Psoas muscle (tissue), 8 donors: ENCODE results near the gene FGGY. TPM values are rescaled to one million over a fixed set of nuclear protein-coding genes. Genes with fewer than 3 reads are reported as not detected.

Source experiments
- ATAC-seq, 4 donors: fragments of 200-7000 bp; cut with Tn5 transposase; one replicate each; pipeline ENCODE4 v1.9.1; 2020; ENCODE audit warnings: moderate library complexity in 3 of 4, mild to moderate bottlenecking in 2 of 4
- DNase-seq, 2 donors: peaks; one replicate each; pipeline ENCODE4 v3.0.0-alpha.2; 2020
- H3K27ac ChIP-seq: fragments of 200-600 bp; one replicate; pipeline ENCODE4 v1.8.0; 2022
- H3K27me3 ChIP-seq, 3 donors: fragments of 200-600 bp in 1 of 3; one replicate each; pipeline versions ENCODE4 v1.6.1 to v1.8.0; 2013 to 2022; ENCODE audit warnings: low read length in 2 of 3, mild to moderate bottlenecking in 2 of 3, moderate library complexity in 1 of 3; ENCODE audit not compliant: insufficient read depth in 3 of 3
- H3K36me3 ChIP-seq, 2 donors: fragments of 200-600 bp in 1 of 2; one replicate each; pipeline versions ENCODE4 v1.6.1 to v1.8.0; 2013 to 2022; ENCODE audit warnings: low read depth in 1 of 2, mild to moderate bottlenecking in 1 of 2, moderate library complexity in 1 of 2; ENCODE audit not compliant: insufficient read depth in 1 of 2
- H3K4me1 ChIP-seq: fragments of 200-600 bp; one replicate; pipeline ENCODE4 v1.8.0; 2022
- H3K4me3 ChIP-seq: fragments of 200-600 bp; one replicate; pipeline ENCODE4 v1.8.0; 2022; ENCODE audit warnings: mild to moderate bottlenecking
- H3K9me3 ChIP-seq: fragments of 200-600 bp; one replicate; pipeline ENCODE4 v1.8.0; 2022
- WGBS, 3 donors: extraction: QIAGEN DNeasy Blood & Tissue Kit; methylation state at CpG; one replicate each; pipeline versions ENCODE4 v1.1.6 to v1.1.7; 2013; 5-methylcytosine and 5-hydroxymethylcytosine counted together
- intact Hi-C, 2 donors: fragments of 100-400 bp; cut with DNase I; formaldehyde crosslinking; loops; one replicate each; pipeline versions ENCODE4 v1.11.0 to v1.14.2; 2022
- polyA plus RNA-seq, 3 donors: library from polyadenylated mRNA; stranded (reverse); fragments of 200-250 nt; gene quantifications; one replicate each; pipeline ENCODE4 v1.2.3, GENCODE V29; 2013
- total RNA-seq, 4 donors: library from RNA; stranded (reverse); fragmentation: NEBNext Ultra II Directional in 2 of 4; extraction: Animal tissue kit (Norgen Biotek cat#: 25700) in 2 of 4; gene quantifications; one replicate each; pipeline versions ENCODE4 v1.2.1 to v1.2.4, GENCODE V29; 2021 to 2023
- TF ChIP-seq, protein P1 (sequence below): fragments of 200-600 bp; IDR thresholded peaks from one replicate; pipeline ENCODE4 v1.8.0; 2022; ENCODE audit warnings: antibody characterized with exemption
- donor health status: healthy with polysubstance abuse.
- donor health status: DM: no; HTN: no; CAD: no; lungs with moderate emphysema.
- donor health status: Bipolar disorder and iron deficiency.
- donor health status: healthy.
- donor health status: DM: yes; HTN: yes; CAD: no.
- donor health status: DM: no; HTN: no; CAD: no.
- donor health status: DM: no; HTN: no; CAD: no.
- donor health status: DM: yes; HTN: yes; CAD: no.

The FGGY gene
- total and polyA plus RNA-seq, 7 donors = 11.9 to 72.2 (median 46.5) TPM

DNA sequence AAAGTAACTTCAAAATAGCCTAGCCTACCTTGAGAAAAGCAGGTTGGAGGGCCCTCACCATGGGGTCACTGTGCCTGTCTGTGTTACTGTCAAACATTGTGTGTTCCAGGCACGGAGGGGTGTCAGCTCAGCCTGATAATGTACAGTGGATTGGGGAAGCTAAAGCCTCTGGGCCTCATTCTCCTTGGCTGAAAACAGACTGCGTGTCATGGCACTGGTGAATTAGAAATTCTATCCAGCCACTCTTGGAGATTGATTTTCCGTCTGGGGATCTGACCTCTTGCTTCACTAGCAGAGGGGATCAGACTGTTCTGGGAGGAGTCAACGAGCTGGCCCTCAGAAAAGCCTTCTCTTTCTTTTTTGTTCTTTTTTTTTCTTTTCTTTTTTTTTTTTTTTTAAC is 394.4 kb downstream of the FGGY start:
- ATAC-seq = peak; percentile 72 to 83 (median 76)
- peaks cover 67% of the 10 kb centered on the region for H3K4me1 ChIP-seq
- DNase-seq = peak; percentile 37 to 73
- H3K27me3 ChIP-seq = no peaks in the 10 kb centered on the region
- no peaks in the 10 kb centered on the region for H3K36me3 ChIP-seq
- peak overlapping the region; percentile 96 for H3K27ac ChIP-seq
- intact Hi-C loops = loop anchor here (10.0 kb wide), 4 partner anchors 266 to 786 kb away; no protein-coding TSS in a partner anchor
- 20 to 24% (median 22%) methylated on average over 4 of the region's 4 CpGs for WGBS, 3 donors
- TF ChIP-seq, protein P1, sequence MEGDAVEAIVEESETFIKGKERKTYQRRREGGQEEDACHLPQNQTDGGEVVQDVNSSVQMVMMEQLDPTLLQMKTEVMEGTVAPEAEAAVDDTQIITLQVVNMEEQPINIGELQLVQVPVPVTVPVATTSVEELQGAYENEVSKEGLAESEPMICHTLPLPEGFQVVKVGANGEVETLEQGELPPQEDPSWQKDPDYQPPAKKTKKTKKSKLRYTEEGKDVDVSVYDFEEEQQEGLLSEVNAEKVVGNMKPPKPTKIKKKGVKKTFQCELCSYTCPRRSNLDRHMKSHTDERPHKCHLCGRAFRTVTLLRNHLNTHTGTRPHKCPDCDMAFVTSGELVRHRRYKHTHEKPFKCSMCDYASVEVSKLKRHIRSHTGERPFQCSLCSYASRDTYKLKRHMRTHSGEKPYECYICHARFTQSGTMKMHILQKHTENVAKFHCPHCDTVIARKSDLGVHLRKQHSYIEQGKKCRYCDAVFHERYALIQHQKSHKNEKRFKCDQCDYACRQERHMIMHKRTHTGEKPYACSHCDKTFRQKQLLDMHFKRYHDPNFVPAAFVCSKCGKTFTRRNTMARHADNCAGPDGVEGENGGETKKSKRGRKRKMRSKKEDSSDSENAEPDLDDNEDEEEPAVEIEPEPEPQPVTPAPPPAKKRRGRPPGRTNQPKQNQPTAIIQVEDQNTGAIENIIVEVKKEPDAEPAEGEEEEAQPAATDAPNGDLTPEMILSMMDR = no peak
- peak overlapping the region; percentile 58 for H3K4me3 ChIP-seq
- no peaks in the 10 kb centered on the region for H3K9me3 ChIP-seq

DNA sequence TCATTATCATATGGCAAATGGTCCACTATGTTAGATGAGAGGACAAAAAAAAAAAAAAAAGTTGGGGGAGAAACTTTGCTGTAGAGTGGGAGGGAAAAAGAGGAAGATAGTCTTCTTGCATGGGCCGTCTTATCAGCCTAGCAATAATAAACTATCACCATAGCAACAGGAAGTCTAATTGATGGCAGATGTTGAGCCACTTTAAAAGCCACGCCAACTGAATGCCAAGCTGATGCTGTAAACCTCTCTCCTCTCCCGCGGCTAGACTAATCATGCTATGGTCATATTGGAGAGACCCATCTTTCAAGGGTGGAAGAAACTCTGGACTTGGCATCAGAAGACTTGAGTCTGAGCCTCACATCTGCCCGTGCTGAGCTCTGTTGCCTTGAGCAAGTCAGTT is 395.7 kb downstream of the FGGY start:
- H3K9me3 ChIP-seq = no peaks in the 10 kb centered on the region
- no peaks in the 10 kb centered on the region for H3K36me3 ChIP-seq
- H3K27ac ChIP-seq = peak overlapping the region; percentile 96
- WGBS, 3 donors = 45 to 69% (median 55%) methylated on average over 5 of the region's 5 CpGs
- intact Hi-C loops = loop anchor here (10.0 kb wide), 4 partner anchors 268 to 788 kb away; no protein-coding TSS in a partner anchor
- H3K27me3 ChIP-seq = no peaks in the 10 kb centered on the region
- ATAC-seq (no peak), DNase-seq (no peak)
- peaks cover 63% of the 10 kb centered on the region for H3K4me1 ChIP-seq
- TF ChIP-seq, protein P1 = no peak
- H3K4me3 ChIP-seq = no peak overlapping the region

DNA sequence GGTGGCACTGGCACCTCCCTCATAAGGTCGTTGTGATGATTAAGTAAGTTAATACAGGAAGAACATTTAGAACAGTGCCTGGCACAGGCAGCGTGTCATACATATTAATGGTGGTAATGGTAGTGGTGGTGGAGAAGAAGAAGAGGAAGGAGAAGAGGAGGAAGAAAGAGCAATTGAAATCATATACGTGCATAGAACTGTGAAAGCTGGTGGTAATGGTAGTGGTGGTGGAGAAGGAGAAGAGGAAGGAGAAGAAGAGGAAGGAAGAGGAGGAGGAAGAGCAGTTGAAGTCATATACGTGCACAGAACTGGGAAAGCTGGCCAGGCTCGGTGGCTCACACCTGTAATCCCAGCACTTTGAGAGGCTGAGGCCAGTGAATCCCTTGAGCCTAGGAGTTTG is 396.5 kb downstream of the FGGY start:
- Histone ChIP-seq H3K36me3 (no peaks in the 10 kb centered on the region), H3K27me3 (no peaks in the 10 kb centered on the region), H3K9me3 (no peaks in the 10 kb centered on the region), H3K4me1 (peaks cover 55% of the 10 kb centered on the region), H3K4me3 (no peak overlapping the region), H3K27ac (peak overlapping the region; percentile 24)
- intact Hi-C loops = loop anchor here (10.0 kb wide), 4 partner anchors 269 to 789 kb away; no protein-coding TSS in a partner anchor
- WGBS, 3 donors = 79 to 85% (median 80%) methylated on average over 5 of the region's 5 CpGs
- TF ChIP-seq, protein P1 = no peak
- DNase-seq = no peak
- no peak for ATAC-seq

DNA sequence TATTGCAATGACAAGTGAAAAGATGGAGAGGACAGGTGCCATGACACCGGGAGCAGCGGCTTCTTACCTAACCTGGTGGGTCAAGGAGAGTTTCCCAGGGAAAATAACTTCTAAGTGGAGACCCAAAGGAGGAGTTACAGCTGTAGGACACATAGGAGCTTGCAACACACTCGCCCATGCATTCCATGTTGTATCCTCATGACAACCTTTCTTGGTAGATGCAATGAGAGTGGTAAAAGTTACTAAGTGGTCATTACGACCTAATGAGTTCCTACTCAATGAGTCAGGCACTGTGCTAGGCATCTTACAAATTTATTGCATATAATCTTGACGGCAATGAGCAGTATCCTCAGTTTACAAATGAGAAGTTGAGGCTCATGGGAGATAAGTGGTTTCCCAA is 398.4 kb downstream of the FGGY start:
- no peaks in the 10 kb centered on the region for H3K36me3 ChIP-seq
- H3K27ac ChIP-seq = peak overlapping the region; percentile 87
- ATAC-seq (peak in 1 of 4 donors; percentile 33), DNase-seq (no peak)
- intact Hi-C loops = loop anchor here (5.0 to 10.0 kb wide), 8 partner anchors 173 to 790 kb away; partner anchors contain the start of gene FGGY (in 1 of the 2)
- H3K4me3 ChIP-seq = no peak overlapping the region
- no peaks in the 10 kb centered on the region for H3K27me3 ChIP-seq
- WGBS, 3 donors = 82 to 95% (median 82%) methylated on average over 5 of the region's 5 CpGs
- peaks cover 51% of the 10 kb centered on the region for H3K4me1 ChIP-seq
- H3K9me3 ChIP-seq = no peaks in the 10 kb centered on the region
- TF ChIP-seq, protein P1 = no peak
